Karpas-422 (cell line): ENCODE results near the gene SURF4. TPM values are rescaled to one million over a fixed set of nuclear protein-coding genes. Genes with fewer than 3 reads are reported as not detected.
"Not testable (repeated sequence)": the region's sequence is repeated elsewhere in the genome, so short reads cannot be mapped to it uniquely, and the experiment has no call there.

Source experiments
- DNase-seq: peaks from one replicate; pipeline ENCODE4 v3.0.0-alpha.2; 2015
- H2AFZ ChIP-seq: fragments of 200-600 bp; sonication (generic); 2 replicates; pipeline ENCODE4 v1.6.1; 2014; ENCODE audit warnings: antibody characterized with exemption, low read length, mixed read lengths
- H3K27ac ChIP-seq: fragments of 200-600 bp; sonication (generic); 2 replicates; pipeline ENCODE4 v1.5.1; 2014; ENCODE audit warnings: mild to moderate bottlenecking, low read length, moderate library complexity
- H3K27me3 ChIP-seq: fragments of 200-600 bp; sonication (generic); 2 replicates; pipeline ENCODE4 v1.6.1; 2014; ENCODE audit warnings: low read length, mixed read lengths
- H3K36me3 ChIP-seq: fragments of 200-600 bp; sonication (generic); 2 replicates; pipeline ENCODE4 v1.6.1; 2014; ENCODE audit warnings: low read length, mixed read lengths; ENCODE audit not compliant: insufficient read depth
- H3K4me1 ChIP-seq: fragments of 200-600 bp; sonication (generic); 2 replicates; pipeline ENCODE4 v1.6.1; 2014; ENCODE audit warnings: mild to moderate bottlenecking, low read length, mixed read lengths
- H3K4me2 ChIP-seq: fragments of 200-600 bp; sonication (generic); 2 replicates; pipeline ENCODE4 v1.6.1; 2014; ENCODE audit warnings: low read length, low read depth, mild to moderate bottlenecking; ENCODE audit not compliant: poor library complexity, severe bottlenecking
- H3K4me3 ChIP-seq: fragments of 200-600 bp; sonication (generic); 2 replicates; pipeline ENCODE4 v1.5.1; 2014; ENCODE audit warnings: mild to moderate bottlenecking, antibody characterized with exemption, low read length, mixed read lengths
- H3K79me2 ChIP-seq: fragments of 200-600 bp; sonication (generic); 2 replicates; pipeline ENCODE4 v1.6.1; 2014; ENCODE audit warnings: mild to moderate bottlenecking, low read length, mixed read lengths
- H3K9ac ChIP-seq: fragments of 200-600 bp; sonication (generic); 2 replicates; pipeline ENCODE4 v1.6.0; 2014; ENCODE audit warnings: low read length
- H3K9me2 ChIP-seq: fragments of 200-600 bp; sonication (generic), shearing (Covaris generic); replicated peaks from 2 replicates; pipeline ENCODE4 v1.6.0; 2014; ENCODE audit warnings: mild to moderate bottlenecking, low read length, moderate library complexity; ENCODE audit not compliant: insufficient read depth
- H3K9me3 ChIP-seq: fragments of 300-700, 200-600 bp; sonication (generic); 2 replicates; pipeline ENCODE4 v1.6.1; 2014; ENCODE audit warnings: low read length, mixed read lengths
- H4K20me1 ChIP-seq: fragments of 200-600 bp; sonication (generic); 2 replicates; pipeline ENCODE4 v1.6.1; 2014; ENCODE audit warnings: mild to moderate bottlenecking, antibody characterized with exemption, low read length, low read depth; ENCODE audit not compliant: insufficient read depth
- total RNA-seq: library from RNA; depleted of rRNA; stranded (reverse); fragments of >200 nt; shearing (Covaris generic); gene quantifications from 2 replicates; pipeline ENCODE4 v1.2.3, GENCODE V29; 2014; ENCODE audit warnings: low replicate concordance

The SURF4 gene
- total RNA-seq, 1 experiment from 2014 or later: 84.1 TPM

DNA sequence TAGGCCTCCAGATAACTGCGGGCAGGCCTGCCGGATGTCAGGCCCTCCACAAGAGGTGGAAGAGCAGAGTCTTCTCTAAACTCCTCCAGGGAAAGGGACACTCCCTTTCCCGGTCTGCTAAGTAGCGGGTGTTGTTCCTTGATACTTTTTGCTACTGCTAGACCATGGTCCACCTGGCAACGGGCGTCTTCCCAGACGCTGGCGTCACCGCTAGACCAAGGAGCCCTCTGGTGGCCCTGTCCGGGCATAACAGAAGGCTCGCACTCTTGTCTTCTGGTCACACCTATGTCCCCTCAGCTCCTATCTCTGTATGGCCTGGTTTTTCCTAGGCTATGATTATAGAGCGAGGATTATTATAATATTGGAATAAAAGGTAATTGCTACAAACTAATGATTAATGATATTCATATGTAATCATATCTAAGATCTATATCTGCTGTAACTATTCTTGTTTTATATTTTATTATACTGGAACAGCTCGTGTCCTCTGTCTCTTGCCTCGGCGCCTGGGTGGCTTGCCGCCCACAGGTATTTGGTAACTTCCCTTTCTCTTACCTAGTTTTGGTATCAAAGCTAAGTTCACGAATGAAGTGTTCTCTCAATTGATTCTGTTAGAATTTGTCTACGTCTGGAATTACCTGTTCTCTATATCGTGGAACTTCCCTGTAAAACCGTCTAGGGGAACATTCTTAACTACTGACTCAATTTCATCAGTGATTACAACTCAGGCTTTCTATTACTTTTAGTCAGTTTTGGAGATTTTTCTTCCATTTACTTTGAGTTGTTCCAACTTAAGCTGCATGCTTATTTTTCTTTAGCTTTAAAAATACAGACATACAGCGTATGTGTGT lies 46.3 kb downstream of the SURF4 start:
- not testable (repeated sequence) for H2AFZ ChIP-seq, H3K4me1 ChIP-seq, H3K4me3 ChIP-seq, H3K9me3 ChIP-seq, H3K27ac ChIP-seq, H3K79me2 ChIP-seq, H3K9ac ChIP-seq, H3K9me2 ChIP-seq, H3K4me2 ChIP-seq, DNase-seq, H3K27me3 ChIP-seq
- Histone ChIP-seq H4K20me1 (peaks cover 24% of the 10 kb centered on the region), H3K36me3 (peaks cover 18% of the 10 kb centered on the region; the same call in 1 of the 2 replicates)

DNA sequence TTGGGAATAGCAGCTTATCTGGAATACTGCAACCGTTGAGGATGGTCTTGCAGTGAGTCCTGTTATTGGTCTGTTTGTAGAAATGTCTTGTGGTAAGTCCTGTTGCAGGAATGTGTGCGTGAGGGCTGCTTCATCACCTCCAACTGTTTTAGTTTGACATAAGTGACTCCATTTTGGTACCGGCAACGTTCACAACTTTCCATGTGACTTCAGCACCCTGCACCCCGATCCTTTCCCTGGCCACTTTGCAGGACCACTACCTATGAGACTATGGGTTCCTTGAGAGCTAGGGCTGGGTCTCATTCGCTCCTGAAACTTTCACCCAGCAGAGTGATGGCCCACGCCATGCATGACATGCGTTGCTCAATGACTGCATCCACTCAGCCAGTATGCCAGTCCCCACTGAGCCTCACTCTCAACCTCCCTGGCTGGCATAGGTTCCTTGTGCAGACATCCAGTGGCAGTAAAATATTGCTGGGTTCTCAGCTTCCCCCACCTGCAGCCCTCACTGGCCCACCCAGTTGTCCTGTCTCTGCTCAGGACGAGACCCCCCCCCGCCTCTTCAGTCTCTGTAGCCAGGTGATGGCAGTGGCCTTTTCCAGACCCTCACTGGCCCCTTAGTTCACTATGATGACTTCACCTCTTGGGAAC lies 47.9 kb downstream of the SURF4 start:
- Histone ChIP-seq H3K9me3 (no peaks in the 10 kb centered on the region), H2AFZ (no peak overlapping the region), H3K4me3 (no peak overlapping the region), H3K27ac (no peak overlapping the region), H3K9me2 (no peaks in the 10 kb centered on the region), H3K79me2 (no peaks in the 10 kb centered on the region), H3K27me3 (no peaks in the 10 kb centered on the region), H3K9ac (no peak overlapping the region), H3K36me3 (peaks cover 4% of the 10 kb centered on the region; the same call in 1 of the 2 replicates), H3K4me1 (no peaks in the 10 kb centered on the region), H4K20me1 (peaks cover 10% of the 10 kb centered on the region), H3K4me2 (no peak overlapping the region)
- peak; percentile 42 for DNase-seq

- H2AFZ ChIP-seq, H3K27ac ChIP-seq, DNase-seq, H3K9me2 ChIP-seq, H3K79me2 ChIP-seq, H3K36me3 ChIP-seq, H3K27me3 ChIP-seq, H3K9me3 ChIP-seq, H3K9ac ChIP-seq, H3K4me3 ChIP-seq, H3K4me1 ChIP-seq, H3K4me2 ChIP-seq: not testable (repeated sequence)
- peaks cover 10% of the 10 kb centered on the region for H4K20me1 ChIP-seq
These were observed 48.8 kb downstream of the SURF4 start for GRCh38 chr9:133327021-133327420.

GRCh38 chr9:133323991-133324703 lies 51.7 kb downstream of the SURF4 start:
- no peak overlapping the region for H3K4me3 ChIP-seq
- H3K9me3 ChIP-seq: no peaks in the 10 kb centered on the region
- H3K9me2 ChIP-seq: no peaks in the 10 kb centered on the region

DNA sequence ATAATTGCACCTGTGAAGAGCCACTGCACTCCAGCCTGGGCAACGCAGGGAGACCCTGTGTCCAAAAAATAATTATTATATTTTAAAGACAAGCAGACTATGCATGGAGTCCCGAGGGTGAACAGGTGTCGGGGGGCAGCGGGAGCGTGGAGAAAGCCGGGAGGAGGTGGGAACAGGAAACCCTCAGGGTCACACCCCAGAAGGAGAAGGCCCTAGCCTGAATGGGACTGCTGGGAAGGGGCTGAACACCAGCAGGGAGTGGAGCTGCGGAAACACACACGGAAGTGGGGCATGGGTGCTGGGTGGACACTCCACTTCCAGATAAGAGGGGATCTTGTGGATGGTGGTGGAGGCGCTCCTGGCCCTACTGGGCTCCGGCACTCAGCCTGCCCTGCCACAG lies 52.6 kb downstream of the SURF4 start:
- H3K4me3 ChIP-seq: no peak overlapping the region
- H4K20me1 ChIP-seq: no peaks in the 10 kb centered on the region
- H3K79me2 ChIP-seq: no peaks in the 10 kb centered on the region
- no peak overlapping the region for H3K9ac ChIP-seq
- no peaks in the 10 kb centered on the region for H3K27me3 ChIP-seq
- H3K27ac ChIP-seq: no peak overlapping the region
- no peak overlapping the region for H3K4me2 ChIP-seq
- no peak overlapping the region for H2AFZ ChIP-seq
- H3K36me3 ChIP-seq: no peaks in the 10 kb centered on the region
- H3K9me2 ChIP-seq: no peaks in the 10 kb centered on the region
- DNase-seq: no peak
- no peaks in the 10 kb centered on the region for H3K9me3 ChIP-seq
- H3K4me1 ChIP-seq: no peaks in the 10 kb centered on the region

More at GRCh38 chr9:133323991-133324703, 51.7 kb downstream of the SURF4 start:
- Histone ChIP-seq H3K79me2 (no peaks in the 10 kb centered on the region), H3K27me3 (no peaks in the 10 kb centered on the region), H2AFZ (no peak overlapping the region), H4K20me1 (0 out of 2 replicates have a peak, but pooled peaks cover 4% of the 10 kb centered on the region), H3K9ac (no peak overlapping the region), H3K36me3 (no peaks in the 10 kb centered on the region), H3K4me2 (no peak overlapping the region), H3K4me1 (no peaks in the 10 kb centered on the region), H3K27ac (no peak overlapping the region)
- DNase-seq: no peak

GRCh38 chr9:133322701-133323100 lies 53.2 kb downstream of the SURF4 start:
- no peaks in the 10 kb centered on the region for H3K79me2 ChIP-seq
- no peaks in the 10 kb centered on the region for H3K36me3 ChIP-seq
- H3K9ac ChIP-seq: no peak overlapping the region
- H3K4me1 ChIP-seq: no peaks in the 10 kb centered on the region
- no peaks in the 10 kb centered on the region for H4K20me1 ChIP-seq
- H3K4me2 ChIP-seq: no peak overlapping the region
- no peak overlapping the region for H3K4me3 ChIP-seq
- no peaks in the 10 kb centered on the region for H3K9me2 ChIP-seq
- H2AFZ ChIP-seq: no peak overlapping the region
- no peak for DNase-seq
- H3K27ac ChIP-seq: no peak overlapping the region
- no peaks in the 10 kb centered on the region for H3K9me3 ChIP-seq
- no peaks in the 10 kb centered on the region for H3K27me3 ChIP-seq

GRCh38 chr9:133321411-133321935 lies 54.4 kb downstream of the SURF4 start:
- Histone ChIP-seq H3K4me2 (no peak overlapping the region), H3K9ac (no peak overlapping the region), H3K9me2 (no peaks in the 10 kb centered on the region), H4K20me1 (no peaks in the 10 kb centered on the region), H3K36me3 (no peaks in the 10 kb centered on the region), H3K27me3 (no peaks in the 10 kb centered on the region), H2AFZ (no peak overlapping the region), H3K27ac (no peak overlapping the region), H3K4me1 (no peaks in the 10 kb centered on the region), H3K79me2 (no peaks in the 10 kb centered on the region), H3K4me3 (no peak overlapping the region), H3K9me3 (no peaks in the 10 kb centered on the region)
- DNase-seq: no peak

GRCh38 chr9:133320421-133320881 lies 55.4 kb downstream of the SURF4 start:
- Histone ChIP-seq H3K27ac (no peak overlapping the region), H3K4me3 (no peak overlapping the region), H3K9ac (no peak overlapping the region), H4K20me1 (no peaks in the 10 kb centered on the region), H2AFZ (no peak overlapping the region), H3K9me2 (no peaks in the 10 kb centered on the region), H3K9me3 (no peaks in the 10 kb centered on the region), H3K27me3 (no peaks in the 10 kb centered on the region), H3K4me1 (no peaks in the 10 kb centered on the region), H3K79me2 (no peaks in the 10 kb centered on the region), H3K4me2 (no peak overlapping the region), H3K36me3 (no peaks in the 10 kb centered on the region)
- no peak for DNase-seq
